Skin of body (tissue), 2 donors: ENCODE results near the gene HS1BP3. TPM values are rescaled to one million over a fixed set of nuclear protein-coding genes. Genes with fewer than 3 reads are reported as not detected.

Experiments
- DNase-seq: peaks from one replicate; lab custom pipeline; 2025; lab: John Stamatoyannopoulos, UW
- total RNA-seq: library from RNA; depleted of rRNA; stranded (reverse); fragments of >200 nt; gene quantifications from one replicate; pipeline ENCODE4 v1.2.3, GENCODE V29; 2014

Gene HS1BP3
- total RNA-seq, 1 donor from 2014 or later: 13.5 TPM

- no peak for DNase-seq
These were observed 78.7 kb downstream of the HS1BP3 start for GRCh38 chr2:20572221-20572620.

DNA sequence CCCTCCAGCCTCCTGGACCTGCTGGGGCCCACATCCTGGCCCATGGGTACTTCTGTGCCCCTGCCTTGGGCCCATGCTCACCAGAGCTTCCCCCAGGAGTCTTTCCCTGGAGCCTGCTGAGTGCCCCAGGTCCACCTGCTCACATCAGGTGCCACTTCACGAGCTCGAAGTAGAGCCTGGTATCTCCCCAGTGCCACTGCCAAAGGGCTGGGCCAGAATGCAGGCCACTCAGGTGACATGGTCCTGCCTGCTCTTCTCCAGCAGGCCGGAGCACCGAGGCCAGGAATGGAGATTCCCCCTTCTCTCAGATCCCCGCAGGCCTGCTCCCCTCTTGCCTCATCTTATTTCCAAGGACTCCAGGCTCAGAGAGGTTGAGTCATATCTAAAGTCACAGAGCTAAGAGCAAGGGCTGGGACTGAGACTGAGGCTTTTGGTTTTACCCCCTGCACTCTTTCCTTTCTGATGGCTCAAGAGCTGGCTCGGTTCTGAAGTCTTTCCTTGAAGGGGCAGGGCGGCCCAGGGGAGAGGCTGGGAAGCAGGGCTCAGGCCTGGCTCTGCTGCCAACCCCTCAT is 79.2 kb downstream of the HS1BP3 start:
- DNase-seq: no peak

DNA sequence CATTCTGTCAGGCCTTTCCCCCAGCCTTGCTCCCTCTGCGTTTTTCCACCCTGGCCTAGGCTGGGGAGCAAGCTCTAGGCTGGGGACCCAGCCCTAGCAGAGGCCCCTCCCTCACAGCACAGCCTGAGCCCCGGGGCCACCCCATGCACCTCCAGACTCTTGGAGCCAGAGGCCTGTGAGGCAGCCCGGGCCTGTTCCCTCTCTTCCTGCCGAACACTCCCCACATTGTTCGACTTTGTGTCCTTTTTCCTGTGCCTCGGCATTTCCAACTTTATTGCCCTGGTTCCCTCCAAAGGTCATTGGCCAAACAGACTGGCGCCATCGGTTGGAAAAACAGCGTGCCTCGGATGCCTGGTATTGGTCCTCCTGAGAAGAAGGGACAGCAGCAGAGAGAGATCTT is 79.7 kb downstream of the HS1BP3 start:
- no peak for DNase-seq

- no peak for DNase-seq
These were observed 80.6 kb downstream of the HS1BP3 start for GRCh38 chr2:20570249-20570648.

DNA sequence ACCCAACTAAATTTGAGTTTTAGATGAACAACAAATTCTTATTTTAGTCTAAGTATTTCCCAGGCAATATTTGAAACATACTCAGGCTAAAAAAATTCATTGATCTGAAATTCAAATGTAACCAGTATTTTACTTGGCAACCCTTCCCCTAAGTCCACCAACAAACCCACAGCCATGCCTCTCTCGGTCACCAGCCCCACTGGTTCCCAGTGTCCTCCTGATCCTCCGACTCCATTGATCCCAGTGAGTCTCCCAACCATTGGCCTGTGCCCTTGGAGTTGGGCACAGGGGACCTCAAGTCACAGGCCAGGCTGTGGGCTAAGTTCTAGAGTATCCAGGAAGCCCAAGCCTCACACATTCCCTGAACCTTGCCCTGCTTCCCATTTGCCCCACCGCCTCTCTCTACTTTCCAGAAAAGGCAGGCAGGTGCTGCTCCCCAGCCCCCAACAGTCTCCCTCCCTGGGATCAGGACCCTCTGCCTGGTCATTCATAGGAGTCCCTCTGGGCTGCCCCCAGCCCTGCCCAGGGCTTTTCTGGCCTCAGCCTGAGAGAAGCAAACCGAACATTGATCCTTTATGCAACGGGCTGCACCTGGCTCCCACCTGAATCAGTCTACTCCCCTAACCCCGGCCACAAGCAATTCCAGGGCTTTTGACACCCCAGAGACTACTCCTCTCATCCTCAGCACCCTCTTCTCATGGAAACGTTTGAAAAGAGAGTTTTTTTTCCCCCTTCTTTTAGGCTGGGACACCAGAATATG is 81.3 kb downstream of the HS1BP3 start:
- no peak for DNase-seq

DNA sequence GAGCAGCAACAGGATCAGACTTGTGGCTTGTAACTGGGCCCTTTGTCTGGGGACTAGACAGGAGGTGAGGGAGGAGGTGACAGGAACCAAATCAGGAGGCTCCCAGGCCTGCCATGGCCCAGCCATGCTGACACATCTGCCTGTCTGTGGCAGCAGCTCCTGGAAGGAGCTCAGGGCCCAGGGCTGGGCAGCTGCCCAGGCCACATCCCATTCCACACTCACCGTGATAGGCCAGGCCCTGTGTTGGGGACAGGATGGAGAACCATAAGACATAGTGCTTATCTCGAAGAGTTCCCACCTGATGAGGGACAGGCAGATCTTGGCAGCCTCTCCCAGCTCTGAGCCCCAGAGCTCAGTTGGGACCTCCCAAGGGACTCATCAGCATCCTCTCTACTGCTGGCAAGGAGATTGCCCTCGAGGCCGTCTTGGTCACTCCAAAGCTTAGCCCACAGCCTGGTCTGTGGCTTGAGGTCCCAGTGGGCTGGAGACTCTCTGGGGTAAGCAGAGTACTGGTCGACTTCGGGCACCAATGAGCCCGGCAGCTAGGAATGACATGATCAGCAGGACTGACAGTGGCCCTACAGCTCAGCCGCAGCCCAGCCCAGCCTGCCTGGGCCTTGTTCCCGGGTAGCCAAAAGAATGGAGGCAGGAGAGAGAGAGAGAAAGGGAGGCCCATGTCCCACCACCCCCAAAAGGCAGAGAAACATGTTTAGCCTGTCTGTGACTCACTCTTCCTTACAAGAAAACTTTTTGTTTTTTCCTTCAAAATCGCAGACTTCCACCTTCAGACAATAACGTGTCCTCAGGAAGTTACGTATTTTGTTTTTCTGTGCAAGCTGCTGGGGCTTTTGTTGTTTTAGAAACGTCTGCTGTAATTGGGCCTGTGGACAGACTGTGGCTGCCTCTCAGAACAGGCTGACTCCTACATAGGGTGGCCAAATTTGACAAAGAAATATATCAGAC is 82.1 kb downstream of the HS1BP3 start:
- DNase-seq: no peak

DNA sequence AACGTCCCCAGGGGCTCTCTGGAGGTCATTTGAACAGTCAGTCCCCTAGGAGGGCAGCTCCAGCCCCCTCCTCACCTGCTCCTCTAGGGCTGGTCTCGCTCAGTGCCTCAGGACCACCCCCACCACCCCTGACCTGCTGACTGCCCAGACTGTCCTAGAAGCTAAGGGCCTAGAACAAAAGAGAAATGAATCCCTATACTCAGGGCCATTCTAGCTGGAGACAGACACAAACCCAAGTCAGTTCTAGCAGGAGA is 83.0 kb downstream of the HS1BP3 start:
- DNase-seq: no peak

Other genes with a start within 250 kb of the HS1BP3 start
- gene RHOB, start 204.0 kb downstream of the HS1BP3 start, total RNA-seq: 157 TPM
- 0.89 TPM for gene GDF7, start 16.0 kb upstream of the HS1BP3 start, total RNA-seq
- 15.8 TPM for gene LDAH, start 172.0 kb upstream of the HS1BP3 start, total RNA-seq